Colonic mucosa (tissue), 4 donors: Measurements from ENCODE around the gene ABL1. TPM values are rescaled to one million over a fixed set of nuclear protein-coding genes. Genes with fewer than 3 reads are reported as not detected.
A peak's percentile ranks its signal among the peaks of the same experiment; 100 is the strongest.
"Not testable (repeated sequence)": the region's sequence is repeated elsewhere in the genome, so short reads cannot be mapped to it uniquely, and the experiment has no call there.

Experiments used
- DNase-seq: peaks from one replicate; pipeline ENCODE4 v3.0.0-alpha.2; 2020
- H3K27ac ChIP-seq: fragments of 200-600 bp; one replicate; pipeline ENCODE4 v1.8.0; 2021
- H3K27me3 ChIP-seq: fragments of 200-600 bp; one replicate; pipeline ENCODE4 v1.8.0; 2021
- H3K36me3 ChIP-seq: fragments of 200-600 bp; one replicate; pipeline ENCODE4 v1.8.0; 2021
- H3K4me1 ChIP-seq: fragments of 200-600 bp; one replicate; pipeline ENCODE4 v1.8.0; 2021; ENCODE audit warnings: mild to moderate bottlenecking
- H3K4me3 ChIP-seq: fragments of 200-600 bp; one replicate; pipeline ENCODE4 v1.8.0; 2021
- H3K9ac ChIP-seq, 2 donors: one replicate each; pipeline ENCODE4 v1.7.0; 2013; ENCODE audit warnings: control low read depth in 2 of 2, low read depth in 2 of 2, low read length in 2 of 2
- H3K9me3 ChIP-seq: fragments of 200-600 bp; one replicate; pipeline ENCODE4 v1.8.0; 2021
- CTCF ChIP-seq: fragments of 200-600 bp; IDR thresholded peaks from one replicate; pipeline ENCODE4 v1.8.0; 2022; ENCODE audit warnings: antibody characterized with exemption, mild to moderate bottlenecking
- intact Hi-C: fragments of 100-400 bp; cut with DNase I; formaldehyde crosslinking; loops from one replicate; pipeline ENCODE4 v1.14.1; 2022
- total RNA-seq, 2 donors: library from RNA; stranded (reverse); fragmentation: NEBNext Ultra II Directional in 1 of 2; extraction: Animal tissue kit (Norgen Biotek cat#: 25700) in 1 of 2; gene quantifications; one replicate each; pipeline ENCODE4 v1.2.1, GENCODE V29; 2021
- donor health status: healthy.
- donor health status: DM: no; HTN: no; CAD: no.
- donor health status: DM: no; HTN: no; CAD: no.

Gene ABL1
- total RNA-seq, 2 donors from 2014 or later = 86.0 to 97.9 TPM

DNA sequence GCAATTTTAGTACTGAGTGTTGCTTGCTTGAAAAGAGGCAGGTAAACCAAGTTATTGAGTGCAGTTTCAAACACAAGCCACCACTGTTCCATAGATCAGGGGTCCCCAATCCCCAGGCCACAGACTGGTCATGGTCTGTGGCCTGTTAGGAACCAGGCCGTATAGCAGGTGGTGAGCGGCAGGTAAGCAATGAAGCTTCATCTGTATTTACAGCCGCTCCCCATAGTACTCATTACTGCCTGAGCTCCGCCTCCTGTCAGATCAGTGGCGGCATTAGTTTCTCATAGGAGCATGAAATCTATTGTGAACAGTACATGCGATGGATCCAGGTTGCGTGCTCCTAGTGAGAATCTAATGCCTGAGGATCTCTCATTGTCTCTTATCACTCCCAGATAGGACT lies 41.5 kb upstream of the ABL1 start:
- Histone ChIP-seq H3K27ac (no peak overlapping the region), H3K4me3 (no peak overlapping the region), H3K9me3 (no peaks in the 10 kb centered on the region), H3K36me3 (no peaks in the 10 kb centered on the region), H3K27me3 (no peaks in the 10 kb centered on the region), H3K4me1 (no peaks in the 10 kb centered on the region), H3K9ac (no peak overlapping the region)
- intact Hi-C loops = no loop called here
- TF ChIP-seq CTCF = no peak
- no peak for DNase-seq

DNA sequence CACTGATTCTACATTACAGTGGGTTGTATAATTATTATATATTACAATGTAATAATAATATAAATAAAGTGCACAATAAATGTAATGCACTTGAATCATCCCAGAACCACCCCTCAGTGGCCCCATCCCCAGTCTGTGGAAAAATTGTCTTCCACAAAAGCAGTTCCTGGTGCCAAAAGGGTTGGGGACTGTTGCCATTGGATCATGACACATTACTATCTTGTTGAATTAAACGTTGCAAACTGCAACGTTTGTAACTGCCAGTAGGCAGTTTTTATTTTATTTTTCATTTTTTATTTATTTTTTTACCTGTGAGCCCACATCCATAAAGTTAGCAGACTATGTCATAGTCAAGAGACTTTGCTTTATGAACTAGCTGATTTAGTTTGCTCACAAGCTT lies 41.0 kb upstream of the ABL1 start:
- intact Hi-C loops, H3K9ac ChIP-seq, H3K27me3 ChIP-seq, H3K9me3 ChIP-seq, DNase-seq, H3K4me3 ChIP-seq, H3K36me3 ChIP-seq, H3K4me1 ChIP-seq, H3K27ac ChIP-seq: not testable (repeated sequence)

DNA sequence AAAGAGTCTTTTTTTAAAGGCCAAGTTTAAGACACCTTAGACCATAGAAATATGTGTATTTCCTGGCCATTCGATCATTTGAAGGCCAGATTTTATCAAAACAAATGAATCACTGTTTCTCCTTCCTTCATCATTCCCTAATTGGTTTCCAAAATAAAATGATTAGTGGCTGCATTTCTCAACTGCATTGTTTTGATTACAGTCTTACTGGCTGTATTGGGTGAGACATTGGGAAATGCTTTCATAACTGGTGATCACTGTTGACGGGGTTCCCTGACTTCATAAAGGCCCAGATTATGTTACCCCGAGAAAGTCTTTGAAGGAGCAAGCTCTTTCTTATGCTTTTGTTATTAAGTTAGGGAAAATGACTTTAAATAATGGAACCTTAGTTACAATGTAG lies 40.6 kb upstream of the ABL1 start:
- peak overlapping the region; percentile 31 for H3K27ac ChIP-seq
- H3K36me3 ChIP-seq, H3K9me3 ChIP-seq, DNase-seq, H3K27me3 ChIP-seq, H3K4me3 ChIP-seq, H3K9ac ChIP-seq, intact Hi-C loops, H3K4me1 ChIP-seq: not testable (repeated sequence)

GRCh38 chr9:130794923-130795495 lies 40.0 kb upstream of the ABL1 start:
- H3K9me3 ChIP-seq = no peaks in the 10 kb centered on the region
- no peak overlapping the region for H3K4me3 ChIP-seq
- peak overlapping the region; percentile 31 for H3K27ac ChIP-seq
- no peaks in the 10 kb centered on the region for H3K36me3 ChIP-seq
- intact Hi-C loops = no loop called here
- TF ChIP-seq CTCF = no peak
- DNase-seq = no peak
- no peak overlapping the region for H3K9ac ChIP-seq
- no peaks in the 10 kb centered on the region for H3K27me3 ChIP-seq
- no peaks in the 10 kb centered on the region for H3K4me1 ChIP-seq

GRCh38 chr9:130803116-130803515 lies 31.9 kb upstream of the ABL1 start:
- H3K4me1 ChIP-seq, H3K27ac ChIP-seq, H3K4me3 ChIP-seq, H3K36me3 ChIP-seq, H3K9ac ChIP-seq, H3K27me3 ChIP-seq, intact Hi-C loops, H3K9me3 ChIP-seq, DNase-seq: not testable (repeated sequence)

- Histone ChIP-seq H3K4me3 (no peak overlapping the region), H3K27ac (no peak overlapping the region), H3K9ac (no peak overlapping the region), H3K27me3 (no peaks in the 10 kb centered on the region), H3K9me3 (no peaks in the 10 kb centered on the region), H3K36me3 (no peaks in the 10 kb centered on the region), H3K4me1 (no peaks in the 10 kb centered on the region)
- TF ChIP-seq CTCF = no peak
- intact Hi-C loops = no loop called here
- no peak for DNase-seq
These were observed 29.3 kb upstream of the ABL1 start for GRCh38 chr9:130805510-130806326.

DNA sequence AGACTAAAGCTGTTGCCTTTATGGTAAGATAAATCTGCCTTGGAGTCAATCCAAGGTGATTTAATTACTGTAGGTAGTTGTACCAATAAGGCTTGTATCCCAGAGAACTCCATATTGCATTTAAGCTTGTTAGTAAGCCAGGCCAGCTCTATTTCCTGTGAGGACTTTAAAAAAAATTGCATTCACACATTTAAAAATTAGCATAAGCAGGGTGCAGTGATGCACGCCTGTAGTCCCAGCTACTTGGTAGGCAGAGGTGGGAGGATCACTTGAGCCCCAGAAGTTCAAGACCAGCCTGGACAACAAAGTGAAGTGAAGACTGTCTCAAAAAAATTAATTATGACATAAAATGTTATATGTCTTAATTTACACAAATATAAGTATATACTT lies 28.7 kb upstream of the ABL1 start:
- no peaks in the 10 kb centered on the region for H3K4me1 ChIP-seq
- no peak for TF ChIP-seq CTCF
- intact Hi-C loops = no loop called here
- no peaks in the 10 kb centered on the region for H3K27me3 ChIP-seq
- no peak overlapping the region for H3K9ac ChIP-seq
- H3K36me3 ChIP-seq = no peaks in the 10 kb centered on the region
- H3K4me3 ChIP-seq = no peak overlapping the region
- DNase-seq = no peak
- H3K27ac ChIP-seq = no peak overlapping the region
- H3K9me3 ChIP-seq = no peaks in the 10 kb centered on the region
